Hindlimb muscle (tissue), 1 donor: Measurements from ENCODE around the gene ZNF593. TPM values are rescaled to one million over a fixed set of nuclear protein-coding genes. Genes with fewer than 3 reads are reported as not detected.

Source experiments
- DNase-seq: peaks from one replicate; pipeline ENCODE4 v3.0.0-alpha.2; 2013
- polyA plus RNA-seq: library from polyadenylated mRNA; unstranded; fragments of 120-200 nt; gene quantifications from one replicate; pipeline ENCODE4 v1.2.1, GENCODE V29; 2013; ENCODE audit not compliant: insufficient read length

The ZNF593 gene
- polyA plus RNA-seq, 1 donor, result 17.3 TPM

DNA sequence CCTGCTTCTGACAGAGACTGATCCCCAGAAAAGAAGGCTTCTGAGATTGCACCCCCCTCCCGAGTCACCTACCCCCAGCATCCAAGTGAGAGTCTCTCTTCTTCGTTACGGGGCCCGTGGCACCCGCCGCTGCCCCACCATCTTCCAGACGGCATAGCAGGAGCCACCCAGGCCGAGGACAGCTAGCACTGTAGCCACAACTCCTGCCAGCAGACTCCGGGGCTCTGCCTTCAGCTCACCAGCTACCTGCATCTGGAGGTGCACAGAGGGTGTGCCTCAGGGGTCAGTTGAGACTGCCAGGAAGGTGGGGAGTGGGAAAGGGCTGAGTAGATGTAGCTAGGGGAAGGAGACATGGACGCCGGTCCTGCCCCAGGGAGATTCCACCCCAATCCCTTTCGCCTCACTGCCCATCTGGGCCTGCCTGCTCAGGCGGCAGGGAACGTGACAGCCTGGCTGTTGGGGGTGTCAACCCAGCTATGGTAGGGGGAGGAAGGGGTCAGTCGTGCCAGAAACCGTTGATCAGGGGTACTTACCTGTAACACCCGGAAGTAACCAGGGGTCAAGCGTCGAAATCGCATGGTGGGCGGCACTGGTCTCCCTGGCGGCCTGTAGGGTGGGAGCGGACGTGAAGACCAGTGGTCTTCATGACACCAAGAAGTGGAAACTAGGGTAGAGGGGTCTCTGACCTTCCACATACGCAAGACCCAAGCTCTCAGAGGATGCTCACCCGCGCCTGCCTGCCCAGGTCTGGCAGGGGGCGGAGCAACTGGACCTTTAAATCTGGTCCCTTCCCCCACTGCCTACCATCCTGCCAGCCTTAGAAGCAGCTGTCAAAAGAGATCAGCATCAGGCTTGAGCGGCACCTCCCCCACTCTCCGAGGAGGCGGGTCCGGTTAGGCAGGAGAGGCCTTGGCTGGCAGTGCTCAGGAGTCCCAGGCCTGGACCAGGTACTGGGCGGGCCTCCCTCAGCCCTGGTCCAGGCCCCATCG, 1.7 kb downstream of the ZNF593 start, which contains the start of gene ZNF593OS:
Gene ZNF593OS, minus strand, starts transcription at position 749 of the 989 bp plus-strand sequence. Its CDS starts 171 bp downstream, at position 578.
- DNase-seq, result no peak

DNA sequence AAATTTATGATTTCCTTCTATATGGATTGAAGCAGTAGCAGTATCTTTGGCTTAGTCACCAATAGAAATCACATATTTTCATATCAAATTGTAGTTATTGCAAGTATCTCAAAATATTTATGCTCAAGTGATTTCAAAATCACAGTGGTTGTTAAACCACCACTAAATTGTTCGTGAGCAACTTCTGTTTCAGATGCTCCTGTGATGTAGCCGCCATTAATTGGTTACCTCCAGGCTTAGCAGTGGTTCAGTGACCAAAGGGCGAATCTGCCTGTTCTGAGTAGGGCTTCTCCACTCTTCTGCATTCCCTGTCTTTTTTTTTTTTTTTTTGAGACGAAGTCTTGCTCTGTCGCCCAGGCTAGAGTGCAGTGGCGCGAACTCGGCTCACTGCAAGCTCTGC, 5.6 kb downstream of the ZNF593 start:
- no peak for DNase-seq

DNA sequence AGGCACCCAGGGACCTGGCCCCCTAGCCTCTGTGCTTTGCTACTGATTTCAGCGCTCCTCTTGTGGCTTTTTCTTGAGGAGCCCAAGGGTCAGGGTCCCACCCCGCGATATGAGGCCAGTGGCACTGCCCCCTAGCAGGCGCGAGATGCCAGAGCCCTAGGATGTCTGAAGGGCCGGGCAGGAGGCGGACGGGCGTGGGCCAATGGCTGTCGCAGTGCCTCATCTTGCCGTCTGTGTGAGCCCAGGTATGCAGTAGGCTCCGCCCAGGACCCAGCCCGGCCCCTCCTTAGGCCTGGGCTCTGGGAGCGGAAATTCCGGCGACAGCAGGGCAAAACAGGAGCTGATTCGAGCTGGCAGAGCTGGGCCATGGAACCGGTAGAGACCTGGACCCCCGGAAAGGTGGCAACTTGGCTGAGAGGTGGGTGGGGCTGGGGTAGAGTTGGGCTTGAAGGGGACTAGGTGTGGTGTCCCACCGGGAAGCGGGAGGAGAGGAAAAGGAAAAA, 7.5 kb downstream of the ZNF593 start, which contains the start of gene CNKSR1:
Gene CNKSR1, plus strand, starts transcription at position 310 of the 503 bp plus-strand sequence. Its CDS starts 57 bp downstream, at position 367.
- no peak for DNase-seq

DNA sequence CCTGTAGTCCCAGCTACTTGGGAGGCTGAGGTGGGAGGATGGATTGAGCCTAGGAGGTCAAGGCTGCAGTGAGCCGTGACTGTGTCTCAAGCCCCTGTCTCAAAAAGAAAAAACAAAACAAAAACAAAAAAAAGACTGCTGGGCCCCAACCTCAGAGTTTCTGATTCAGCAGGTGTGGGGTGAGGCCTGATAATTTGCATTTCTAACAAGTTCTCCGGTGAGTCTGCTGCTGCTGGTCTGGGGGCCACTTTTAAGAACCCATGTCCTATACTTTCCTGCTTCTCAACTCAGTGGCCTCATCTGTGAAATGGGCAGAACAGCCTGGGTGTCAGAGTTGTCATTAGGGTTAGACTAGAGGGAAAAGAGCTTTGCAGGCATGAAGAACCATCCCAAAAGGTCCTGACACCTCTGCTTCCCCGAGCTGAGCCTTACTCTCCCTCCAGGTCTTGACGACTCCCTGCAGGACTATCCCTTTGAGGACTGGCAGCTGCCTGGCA, 10.3 kb downstream of the ZNF593 start:
- no peak for DNase-seq

DNA sequence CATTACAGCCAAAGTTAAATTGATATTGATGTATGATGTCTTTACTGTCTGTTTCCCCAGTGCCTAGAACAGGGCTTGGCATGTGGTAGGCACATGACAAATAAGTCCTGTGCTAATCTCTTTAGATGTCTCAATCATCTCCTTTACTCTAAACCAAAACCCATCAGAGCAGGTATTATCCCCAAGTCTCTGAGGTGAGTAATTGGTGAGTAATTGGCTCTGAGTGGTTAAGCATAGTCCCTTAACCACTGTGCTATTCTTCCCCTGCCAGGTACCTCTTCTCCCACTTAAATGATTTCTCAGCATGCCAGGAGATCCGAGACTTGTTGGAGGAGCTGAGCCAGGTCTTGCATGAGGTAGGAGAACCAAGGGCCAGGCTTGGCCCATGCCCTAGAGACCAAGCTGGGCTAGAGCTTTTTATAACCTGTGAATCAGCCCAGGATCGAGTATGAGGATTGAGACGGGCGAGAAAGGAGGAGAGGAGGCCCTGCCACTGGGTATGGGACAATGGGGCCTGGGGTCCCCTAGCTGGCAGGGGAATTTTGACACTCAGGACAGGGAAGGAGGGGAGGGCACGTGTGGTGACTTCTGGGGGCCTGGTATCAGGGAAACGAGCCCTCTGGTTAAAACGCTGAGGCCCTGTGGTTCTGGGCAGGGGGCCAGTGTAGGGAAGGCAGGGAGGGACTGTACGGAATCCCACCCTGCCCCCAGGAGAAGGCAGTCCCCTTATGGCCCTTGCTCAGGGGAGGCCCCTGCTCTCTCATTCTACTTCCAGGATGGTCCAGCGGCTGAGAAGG, 12.1 kb downstream of the ZNF593 start:
- no peak for DNase-seq

DNA sequence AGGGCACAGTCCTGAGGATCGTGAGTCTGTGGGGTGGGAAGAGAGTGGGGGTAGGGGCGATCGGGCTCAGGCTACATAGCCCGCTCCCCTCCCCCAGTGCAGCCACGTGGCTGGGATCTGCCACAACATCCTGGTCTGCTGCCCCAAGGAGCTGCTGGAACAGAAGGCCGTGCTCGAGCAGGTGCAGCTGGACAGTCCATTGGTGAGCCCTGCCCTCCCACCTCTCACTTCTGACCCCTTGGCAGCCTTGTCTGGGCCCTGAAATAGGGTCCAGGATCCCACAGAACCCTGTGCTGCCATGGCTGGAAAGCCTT, 12.6 kb downstream of the ZNF593 start:
- no peak for DNase-seq

DNA sequence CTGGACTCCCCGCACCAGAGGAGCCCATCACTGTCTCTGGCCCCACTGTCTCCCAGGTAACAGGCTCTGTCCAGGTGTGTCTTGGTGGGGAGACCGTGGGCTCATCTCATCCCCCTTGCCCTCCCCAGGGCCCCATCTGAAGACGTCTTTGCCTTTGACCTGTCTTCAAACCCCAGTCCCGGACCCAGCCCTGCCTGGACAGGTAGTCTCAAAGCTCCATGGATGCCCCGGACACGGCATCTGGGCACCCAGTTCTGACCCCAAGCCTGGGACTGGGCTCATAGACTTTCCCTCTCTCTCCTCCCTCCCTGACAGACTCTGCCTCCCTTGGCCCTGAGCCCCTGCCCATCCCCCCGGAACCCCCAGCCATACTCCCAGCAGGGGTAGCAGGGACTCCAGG, 14.4 kb downstream of the ZNF593 start:
- DNase-seq, result no peak

DNA sequence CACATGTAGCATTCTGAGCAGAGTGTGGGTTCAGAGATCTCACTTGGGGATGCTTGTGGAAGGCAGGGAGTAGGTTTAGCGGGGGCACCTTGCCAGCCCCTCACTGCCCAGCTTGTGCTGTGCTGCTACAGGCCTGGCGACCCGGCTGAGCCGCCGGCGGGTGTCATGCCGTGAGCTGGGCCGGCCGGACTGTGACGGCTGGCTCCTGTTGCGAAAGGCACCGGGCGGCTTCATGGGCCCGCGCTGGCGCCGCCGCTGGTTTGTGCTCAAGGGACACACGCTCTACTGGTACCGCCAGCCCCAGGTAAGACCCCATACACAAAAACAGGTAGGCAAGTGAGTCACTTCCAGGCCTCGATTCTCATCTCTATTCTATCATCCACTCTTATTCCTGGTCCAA, 15.2 kb downstream of the ZNF593 start:
- no peak for DNase-seq

DNA sequence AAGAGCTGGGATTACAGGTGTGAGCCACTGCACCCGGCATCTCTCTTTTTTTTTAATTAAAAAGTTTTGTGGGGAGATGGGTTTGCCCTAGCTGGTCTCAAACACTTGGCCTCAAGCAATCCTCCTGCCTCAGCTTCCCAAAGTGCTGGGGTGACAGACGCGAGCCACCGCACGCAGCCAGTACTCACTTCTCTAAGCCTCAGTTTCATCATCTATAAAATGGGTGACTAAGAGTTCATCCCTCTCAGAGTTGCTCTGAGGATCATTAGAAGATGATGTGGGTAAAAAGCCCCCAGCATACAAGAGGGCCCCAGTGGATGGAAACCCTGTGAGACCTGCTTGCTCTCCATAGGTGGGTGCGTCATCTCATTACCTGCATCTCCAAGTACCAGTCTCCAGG, 18.2 kb downstream of the ZNF593 start:
- no peak for DNase-seq

DNA sequence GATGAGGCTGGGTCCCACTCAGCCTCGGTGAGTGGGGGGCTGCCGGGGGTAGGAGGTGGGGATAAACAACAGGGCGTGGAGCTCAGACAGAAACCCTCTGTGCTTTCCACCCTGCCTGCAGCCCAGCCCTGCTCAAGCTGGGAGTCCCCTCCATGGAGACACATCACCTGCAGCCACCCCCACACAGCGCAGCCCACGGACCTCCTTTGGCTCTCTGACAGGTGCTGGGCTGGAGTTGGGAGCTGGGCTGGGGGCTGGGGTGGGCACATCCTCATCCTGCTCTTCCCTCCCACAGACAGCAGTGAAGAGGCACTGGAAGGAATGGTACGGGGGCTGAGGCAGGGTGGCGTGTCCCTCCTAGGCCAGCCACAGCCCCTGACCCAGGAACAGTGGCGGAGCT, 18.8 kb downstream of the ZNF593 start:
- DNase-seq, result no peak

DNA sequence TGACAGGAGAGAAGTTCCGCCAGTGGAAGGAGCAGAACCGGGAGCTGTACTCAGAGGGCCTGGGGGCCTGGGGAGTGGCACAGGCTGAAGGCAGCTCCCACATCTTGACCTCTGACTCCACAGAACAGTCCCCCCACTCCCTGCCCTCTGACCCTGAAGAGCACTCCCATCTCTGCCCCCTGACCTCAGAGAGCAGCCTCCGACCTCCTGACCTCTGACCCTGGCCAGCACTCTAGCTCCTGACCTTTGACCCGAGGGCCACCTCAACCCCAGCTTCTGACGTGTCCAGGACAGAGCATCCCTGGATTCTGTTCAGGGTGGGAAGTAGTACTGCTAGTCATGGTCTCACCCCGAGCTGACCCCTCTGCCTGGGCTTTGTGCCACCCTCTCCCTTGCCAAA, 19.6 kb downstream of the ZNF593 start:
- no peak for DNase-seq

DNA sequence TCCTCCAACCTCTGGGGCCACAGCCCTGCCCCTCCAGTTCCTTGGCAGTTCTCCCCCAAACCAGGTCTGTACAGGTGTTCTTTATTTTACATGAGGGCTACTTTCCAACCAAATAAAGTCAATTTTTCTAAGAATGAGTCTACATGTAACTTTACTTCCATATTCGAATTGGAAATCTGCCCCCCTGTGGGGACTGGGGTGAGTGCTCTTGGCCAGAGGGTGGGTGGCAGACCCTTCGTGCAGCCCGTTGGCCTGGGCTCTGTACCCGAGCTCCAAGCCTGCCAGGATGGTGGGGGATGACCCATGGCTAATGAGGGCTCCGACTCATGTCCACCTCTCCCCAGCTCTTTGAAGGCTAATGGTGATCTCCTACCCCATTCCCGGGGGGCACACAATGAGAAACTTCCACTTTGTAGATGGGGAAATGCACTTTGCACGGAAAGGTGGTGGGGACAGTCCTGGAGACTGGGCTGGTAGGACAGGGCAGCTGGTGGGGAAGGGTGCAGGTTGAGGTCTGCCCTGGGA, 20.1 kb downstream of the ZNF593 start:
- DNase-seq, result no peak

DNA sequence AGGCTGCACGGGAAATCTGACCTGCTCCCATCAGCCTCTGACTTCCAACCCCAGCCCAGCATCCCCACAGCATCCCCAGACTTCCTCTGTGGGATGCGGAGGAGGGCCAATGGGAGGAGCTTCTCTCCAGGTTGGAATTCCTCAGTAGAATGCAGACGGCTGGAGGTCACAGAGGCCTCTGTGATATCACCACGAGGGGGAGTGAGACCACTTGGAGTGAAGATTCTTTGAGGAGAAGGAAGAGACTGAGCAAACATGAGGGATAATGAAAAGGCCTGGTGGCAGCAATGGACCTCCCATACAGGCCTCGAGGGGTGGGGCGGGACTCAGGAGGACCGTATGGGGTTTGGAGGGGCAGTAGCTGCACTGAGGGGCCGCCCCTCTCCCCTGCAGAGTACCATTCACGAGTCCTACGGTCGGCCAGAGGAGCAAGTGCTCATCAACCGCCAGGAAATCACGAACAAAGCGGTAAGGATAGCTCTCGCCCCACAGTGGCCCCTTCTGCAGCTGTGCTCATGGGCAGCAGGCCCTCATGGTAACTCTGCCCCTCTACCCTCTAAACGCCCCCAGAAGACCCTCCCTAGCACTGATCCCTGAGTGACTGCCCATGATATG, 20.8 kb downstream of the ZNF593 start, which contains the start of gene CATSPER4:
Gene CATSPER4, plus strand, starts transcription at position 230 of the 615 bp plus-strand sequence. Its CDS starts 26 bp downstream, at position 256.
- DNase-seq, result no peak

DNA sequence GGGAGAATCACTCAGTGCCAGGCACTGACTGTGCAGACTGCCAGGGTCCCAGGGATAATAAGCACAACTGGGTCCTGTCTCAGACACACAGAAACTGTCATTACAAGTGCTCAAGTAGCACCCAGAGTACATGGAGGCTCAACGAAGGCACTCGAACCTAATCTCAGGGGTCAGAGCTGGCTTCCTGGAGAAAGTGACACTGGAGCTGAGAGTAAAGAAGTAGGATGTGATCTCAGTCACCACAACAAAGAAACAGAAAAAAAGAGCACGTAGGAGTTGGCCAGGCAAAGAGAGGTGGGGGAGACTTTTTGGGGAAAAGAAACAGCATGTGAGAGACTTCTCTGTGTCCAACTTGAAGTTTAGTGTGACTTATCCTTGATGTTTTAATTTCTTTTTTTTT, 22.0 kb downstream of the ZNF593 start:
- no peak for DNase-seq

DNA sequence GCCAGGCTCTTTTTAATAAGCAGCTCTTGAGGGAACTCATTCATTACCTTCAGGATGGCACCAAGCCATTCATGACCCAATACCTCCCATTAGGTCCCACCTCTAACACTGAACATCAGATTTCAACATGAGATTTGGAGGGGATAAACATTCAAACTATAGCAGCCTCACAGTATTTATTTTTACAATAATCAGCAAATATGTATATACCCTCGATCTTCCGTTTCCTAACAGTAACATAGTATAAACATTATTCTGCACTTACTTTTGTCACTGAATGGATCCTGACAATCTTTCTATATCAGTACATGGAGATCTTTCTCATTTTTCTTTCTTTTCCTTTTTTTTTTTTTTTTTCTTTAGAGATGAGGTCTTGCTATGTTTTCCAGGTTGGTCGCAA, 26.1 kb downstream of the ZNF593 start:
- no peak for DNase-seq

DNA sequence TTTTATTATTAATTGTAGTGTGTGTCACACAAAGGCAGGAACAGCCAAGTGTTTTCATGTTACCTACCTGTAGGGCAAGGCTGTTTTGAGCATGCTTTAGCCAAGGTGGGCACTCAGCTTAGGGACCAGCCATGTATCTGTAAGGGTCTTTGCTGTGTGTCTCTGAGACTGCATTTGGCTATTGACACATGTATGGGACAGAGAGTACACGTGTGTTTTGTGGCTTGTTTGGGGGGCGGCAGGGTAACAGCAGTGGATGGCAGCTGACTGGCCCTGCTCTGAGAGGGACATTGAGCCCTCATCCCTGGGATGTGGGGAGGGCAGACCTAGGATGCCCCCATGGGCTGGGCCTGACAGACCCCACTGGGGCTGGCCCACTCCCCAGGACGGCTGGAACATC, 27.6 kb downstream of the ZNF593 start:
- DNase-seq, result no peak

DNA sequence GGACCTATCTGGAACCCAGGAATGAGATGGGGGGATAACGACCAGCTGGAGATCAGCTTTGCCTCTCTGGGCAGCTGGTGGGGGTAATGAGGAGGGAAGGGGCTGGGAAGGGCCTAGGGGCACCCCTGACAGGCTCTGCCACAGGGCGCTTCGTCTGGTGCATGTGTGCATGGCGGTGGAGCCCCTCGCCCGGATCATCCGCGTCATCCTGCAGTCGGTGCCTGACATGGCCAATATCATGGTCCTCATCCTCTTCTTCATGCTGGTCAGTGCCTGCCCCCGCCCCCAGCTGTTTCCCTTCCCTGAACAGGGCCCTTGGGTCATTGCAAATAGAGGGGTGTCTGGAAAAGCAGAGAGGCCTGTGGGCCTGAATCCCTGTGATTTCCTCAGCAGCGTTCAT, 28.1 kb downstream of the ZNF593 start:
- no peak for DNase-seq

DNA sequence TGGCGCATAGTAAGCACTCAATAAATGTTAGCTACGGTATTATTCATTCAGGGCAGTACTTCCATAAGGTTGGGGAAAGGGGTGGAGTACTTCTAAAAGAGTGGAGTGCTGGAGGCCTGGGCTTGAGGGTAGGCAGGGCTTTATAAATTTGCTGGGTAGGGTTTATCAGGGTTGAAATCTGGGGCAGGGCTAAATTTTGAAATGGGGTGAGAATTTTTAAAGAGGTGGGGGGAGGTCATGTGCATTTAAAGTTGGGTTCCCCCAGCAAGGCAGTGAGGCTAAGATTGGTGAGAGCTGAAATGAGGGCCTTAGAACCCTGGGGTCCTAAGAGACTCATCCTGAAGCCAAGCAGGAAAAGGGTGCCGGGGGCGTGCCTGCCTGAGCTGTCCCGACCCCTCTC, 30.7 kb downstream of the ZNF593 start:
- DNase-seq, result no peak

DNA sequence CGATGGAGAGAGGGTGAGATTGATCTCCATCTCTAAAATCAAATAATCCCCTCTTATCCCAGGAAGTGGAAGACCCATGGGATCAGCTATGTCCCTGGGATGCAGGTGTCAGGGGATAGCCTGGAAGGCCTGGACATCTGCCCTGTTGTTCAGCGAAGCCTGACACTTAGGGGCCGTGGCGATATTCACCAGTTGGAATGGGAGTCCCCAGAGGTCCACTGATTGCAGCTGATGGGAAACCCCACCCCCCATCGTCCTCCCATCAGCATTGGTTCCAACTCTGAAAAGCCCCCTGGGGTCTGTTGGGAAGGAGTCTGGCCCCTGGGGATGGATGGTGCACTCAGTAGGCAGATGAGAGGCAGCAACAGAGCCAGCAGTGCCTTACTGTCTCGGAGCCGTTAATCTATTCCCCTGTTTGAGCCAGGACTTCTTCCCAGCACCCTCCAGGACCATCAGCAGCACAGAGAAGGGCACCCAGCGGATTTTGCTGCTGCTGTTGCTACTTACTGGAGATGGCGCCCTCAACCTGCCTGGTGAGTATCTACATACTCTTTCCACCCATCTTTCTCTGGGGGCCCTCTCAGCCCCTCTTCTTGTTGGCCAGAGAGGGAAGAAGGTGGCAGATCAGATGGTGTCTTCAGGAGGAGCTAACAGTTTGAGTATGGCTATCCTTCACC, 34.1 kb downstream of the ZNF593 start:
- no peak for DNase-seq

DNA sequence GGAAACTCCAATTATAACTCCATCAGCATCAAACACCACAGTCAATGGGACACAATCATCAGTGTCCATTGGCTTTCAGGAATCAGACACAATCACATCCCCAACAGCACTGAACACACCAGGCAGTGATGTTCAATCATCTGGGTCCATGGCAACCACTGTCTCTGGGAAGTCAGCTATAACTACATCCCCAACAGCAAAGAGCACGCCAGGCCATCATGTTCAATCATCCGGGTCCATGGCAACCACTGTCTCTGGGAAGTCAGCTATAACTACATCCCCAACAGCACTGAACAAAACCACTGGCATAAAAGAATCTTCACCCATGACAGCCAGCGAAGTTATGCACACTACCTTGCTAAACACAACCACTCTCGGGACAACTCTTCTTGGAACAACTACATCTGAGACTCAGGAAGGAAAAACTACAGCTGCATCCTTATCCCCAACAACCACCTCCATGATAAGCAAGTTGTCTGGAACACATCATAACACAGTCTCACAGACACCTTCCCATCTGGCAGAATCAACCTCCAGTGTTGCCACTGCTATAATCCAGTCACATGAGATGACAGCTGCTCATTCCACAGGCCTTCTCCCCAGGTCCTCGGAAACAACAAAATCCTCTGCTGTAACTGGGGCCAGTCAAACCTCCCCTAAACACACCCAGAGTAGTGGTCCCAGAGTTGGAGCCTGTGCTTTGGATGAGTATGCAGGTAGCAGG, 40.6 kb downstream of the ZNF593 start:
- DNase-seq, result no peak

DNA sequence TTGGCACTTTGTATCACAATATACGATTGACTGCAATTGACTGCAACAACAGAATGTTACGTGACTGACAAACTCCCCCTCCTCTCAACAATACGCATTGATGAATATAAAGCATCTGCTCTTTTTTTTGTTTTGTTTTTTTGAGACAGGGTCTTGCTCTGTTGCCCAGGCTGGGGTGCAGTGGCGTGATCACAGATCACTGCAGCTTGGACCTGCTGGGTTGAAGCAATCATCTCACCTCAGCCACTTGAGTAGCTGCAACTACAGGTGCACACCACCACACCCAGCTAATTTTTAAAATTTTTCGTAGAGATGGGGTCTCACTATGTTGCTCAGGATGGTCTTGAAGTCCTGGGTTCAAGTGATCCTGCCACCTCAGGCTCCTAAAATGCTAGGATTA, 43.0 kb downstream of the ZNF593 start:
- no peak for DNase-seq
